ENCODE results near the gene TAS1R2. TPM values are rescaled to one million over a fixed set of nuclear protein-coding genes. Genes with fewer than 3 reads are reported as not detected.
A peak's percentile ranks its signal among the peaks of the same experiment; 100 is the strongest.

Gene TAS1R2
- total and polyA plus RNA-seq, 9 of the 15 experiments (the other 6 are each of a cell fraction or from before 2014, with no cell fraction given) = not detected

DNA sequence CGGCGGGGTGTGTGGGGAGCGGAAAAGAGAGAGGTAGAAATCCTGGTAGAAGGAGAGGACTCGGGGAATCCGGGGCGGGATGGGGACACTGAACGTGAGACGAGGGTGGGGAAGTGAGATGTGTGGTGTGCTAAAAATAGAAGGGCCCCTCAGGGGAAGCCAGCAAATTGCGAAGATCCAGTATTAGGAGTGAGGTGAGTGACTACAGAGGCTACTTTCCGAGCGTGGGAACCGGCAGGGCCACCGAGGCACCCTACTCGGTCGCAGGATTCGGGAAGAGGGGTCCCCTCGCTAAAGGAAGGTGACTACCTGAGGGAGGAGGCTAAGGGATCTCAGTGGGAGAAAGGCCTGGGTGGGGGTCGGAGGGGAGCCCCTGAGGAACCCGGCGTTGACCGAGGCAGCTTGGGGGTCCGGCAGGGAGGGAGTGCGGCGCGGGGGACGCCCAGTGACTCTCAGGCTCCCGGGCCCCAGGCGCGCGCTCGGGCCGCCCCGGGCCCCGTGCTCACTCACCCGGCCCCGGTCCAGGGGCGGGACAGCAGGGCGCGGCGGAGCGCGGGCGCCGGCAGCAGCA lies 42.6 kb upstream of the TAS1R2 start:
- intact Hi-C loops (cut with micrococcal nuclease) (loop anchor here (10.0 kb wide), 1 partner anchor 753 kb away; no protein-coding TSS in a partner anchor), in situ Hi-C loops (cut with MboI) (loop anchor here (10.0 kb wide), 1 partner anchor 323 kb away; no protein-coding TSS in a partner anchor)
- POLR2A ChIA-PET = interaction anchor here (0.5 to 1.9 kb wide), 9 partner anchors 8 to 759 kb away, joined by 3 to 13 read pairs (median 3); no protein-coding TSS in a partner anchor
- Histone ChIP-seq H3K4me2 (ENCODE audit: insufficient read depth, low read length) (peak overlapping the region; percentile 80), H3K9me1 (ENCODE audit: control insufficient read depth, insufficient read depth, low read length) (no peaks in the 10 kb centered on the region), H3K4me1 (replicated peaks in 1 of 2; ENCODE audit: control insufficient read depth in 2 of 2, insufficient read depth in 2 of 2, low read length in 2 of 2) (peaks cover 23 to 24% of the 10 kb centered on the region in 2 experiments), H3K9ac (ENCODE audit: insufficient read depth in 1 of 2, low read depth in 2 of 2, low read length in 2 of 2) (peak overlapping the region; percentile 89), H3K4me3 (peak overlapping the region; percentile 77), H4K20me1 (replicated peaks; ENCODE audit: control insufficient read depth, insufficient read depth, low read length) (0 out of 2 replicates have a peak, but pooled peaks cover 8% of the 10 kb centered on the region), H3K27ac (ENCODE audit: extremely low read depth, low read depth, low read length) (peak overlapping the region; percentile 92), H2AFZ (ENCODE audit: low read depth, low read length) (peak overlapping the region; percentile 99), H3K27me3 (ENCODE audit: control insufficient read depth in 2 of 2, insufficient read depth in 2 of 2, low read length in 2 of 2) (no peaks in the 10 kb centered on the region), H3K9me3 (replicated peaks; ENCODE audit: control insufficient read depth, insufficient read depth, low read depth, low read length) (no peaks in the 10 kb centered on the region), H3K79me2 (ENCODE audit: control insufficient read depth, insufficient read depth, low read length) (peaks cover 11% of the 10 kb centered on the region; the same call in 1 of the 3 replicates), H3K36me3 (ENCODE audit: control insufficient read depth, insufficient read depth, low read length) (0 out of 3 replicates have a peak, but pooled peaks cover 4% of the 10 kb centered on the region)
- DNase-seq (ENCODE audit: extremely low read depth in 1 of 4, low spot score in 3 of 4) = peak in 1 of 4 experiments; percentile 34
- CTCF ChIA-PET (ENCODE audit: low intra/inter-chr PET ratio) = interaction anchor here (0.7 to 1.9 kb wide), 2 partner anchors 11 to 17 kb away, joined by 3 to 7 read pairs; no protein-coding TSS in a partner anchor
- no peak; the same call in 2 of the 3 replicates for ATAC-seq
- no TSS peak for BruUV-seq (replicated peaks)
- under 1% methylated on average over 30 of the region's 44 CpGs for WGBS (ENCODE audit: insufficient coverage, low coverage, missing lambda C conversion rate)
- no peak for FAIRE-seq
- TF ChIP-seq NR2C2 (CRISPR knock-in tag; IDR thresholded peaks at IDR 0.05) (no peak), NR2C2 (tag; IDR thresholded peaks at IDR 0.05) (no peak), RCOR1 (IDR thresholded peaks at IDR 0.05; ENCODE audit: borderline replicate concordance in 1 of 2, low read depth in 2 of 2, low read length in 2 of 2) (0 out of 4 replicates have a peak, but pooled peaks of 1 of the 2 experiments have one; percentile 2), ZNF436 (CRISPR knock-in tag; IDR thresholded peaks at IDR 0.05) (no peak), ZNF175 (CRISPR knock-in tag; IDR thresholded peaks at IDR 0.05; ENCODE audit: low read depth) (0 out of 2 replicates have a peak, but pooled peaks have one; percentile 41), OTX1 (CRISPR knock-in tag; IDR thresholded peaks at IDR 0.05) (no peak), RBM39 (optimal IDR thresholded peaks at IDR 0.05; ENCODE audit: low read depth, low read length) (no peak), ZBTB1 (CRISPR knock-in tag; IDR thresholded peaks at IDR 0.05; ENCODE audit: borderline replicate concordance, low read depth) (peak; percentile 68; the same call in 1 of the 2 replicates), ZC3H11A (IDR thresholded peaks at IDR 0.05; ENCODE audit: low read depth, low read length) (no peak), HDAC2 (IDR thresholded peaks at IDR 0.05) (no peak), EHMT2 (IDR thresholded peaks at IDR 0.05) (no peak), TAF1 (IDR thresholded peaks at IDR 0.05; ENCODE audit: control insufficient read depth, extremely low read depth, insufficient read depth, low read length, severe bottlenecking) (peak; percentile 70), NR1H2 (CRISPR knock-in tag; IDR thresholded peaks at IDR 0.05) (0 out of 2 replicates have a peak, but pooled peaks have one; percentile 21)
- TF ChIP-seq, protein P1, sequence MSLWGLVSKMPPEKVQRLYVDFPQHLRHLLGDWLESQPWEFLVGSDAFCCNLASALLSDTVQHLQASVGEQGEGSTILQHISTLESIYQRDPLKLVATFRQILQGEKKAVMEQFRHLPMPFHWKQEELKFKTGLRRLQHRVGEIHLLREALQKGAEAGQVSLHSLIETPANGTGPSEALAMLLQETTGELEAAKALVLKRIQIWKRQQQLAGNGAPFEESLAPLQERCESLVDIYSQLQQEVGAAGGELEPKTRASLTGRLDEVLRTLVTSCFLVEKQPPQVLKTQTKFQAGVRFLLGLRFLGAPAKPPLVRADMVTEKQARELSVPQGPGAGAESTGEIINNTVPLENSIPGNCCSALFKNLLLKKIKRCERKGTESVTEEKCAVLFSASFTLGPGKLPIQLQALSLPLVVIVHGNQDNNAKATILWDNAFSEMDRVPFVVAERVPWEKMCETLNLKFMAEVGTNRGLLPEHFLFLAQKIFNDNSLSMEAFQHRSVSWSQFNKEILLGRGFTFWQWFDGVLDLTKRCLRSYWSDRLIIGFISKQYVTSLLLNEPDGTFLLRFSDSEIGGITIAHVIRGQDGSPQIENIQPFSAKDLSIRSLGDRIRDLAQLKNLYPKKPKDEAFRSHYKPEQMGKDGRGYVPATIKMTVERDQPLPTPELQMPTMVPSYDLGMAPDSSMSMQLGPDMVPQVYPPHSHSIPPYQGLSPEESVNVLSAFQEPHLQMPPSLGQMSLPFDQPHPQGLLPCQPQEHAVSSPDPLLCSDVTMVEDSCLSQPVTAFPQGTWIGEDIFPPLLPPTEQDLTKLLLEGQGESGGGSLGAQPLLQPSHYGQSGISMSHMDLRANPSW (CRISPR knock-in tag; IDR thresholded peaks at IDR 0.05) = no peak
- TF ChIP-seq, protein P2, sequence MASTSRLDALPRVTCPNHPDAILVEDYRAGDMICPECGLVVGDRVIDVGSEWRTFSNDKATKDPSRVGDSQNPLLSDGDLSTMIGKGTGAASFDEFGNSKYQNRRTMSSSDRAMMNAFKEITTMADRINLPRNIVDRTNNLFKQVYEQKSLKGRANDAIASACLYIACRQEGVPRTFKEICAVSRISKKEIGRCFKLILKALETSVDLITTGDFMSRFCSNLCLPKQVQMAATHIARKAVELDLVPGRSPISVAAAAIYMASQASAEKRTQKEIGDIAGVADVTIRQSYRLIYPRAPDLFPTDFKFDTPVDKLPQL (IDR thresholded peaks at IDR 0.05; ENCODE audit: extremely low read depth, insufficient read length) = no peak
- TF ChIP-seq, protein P3, sequence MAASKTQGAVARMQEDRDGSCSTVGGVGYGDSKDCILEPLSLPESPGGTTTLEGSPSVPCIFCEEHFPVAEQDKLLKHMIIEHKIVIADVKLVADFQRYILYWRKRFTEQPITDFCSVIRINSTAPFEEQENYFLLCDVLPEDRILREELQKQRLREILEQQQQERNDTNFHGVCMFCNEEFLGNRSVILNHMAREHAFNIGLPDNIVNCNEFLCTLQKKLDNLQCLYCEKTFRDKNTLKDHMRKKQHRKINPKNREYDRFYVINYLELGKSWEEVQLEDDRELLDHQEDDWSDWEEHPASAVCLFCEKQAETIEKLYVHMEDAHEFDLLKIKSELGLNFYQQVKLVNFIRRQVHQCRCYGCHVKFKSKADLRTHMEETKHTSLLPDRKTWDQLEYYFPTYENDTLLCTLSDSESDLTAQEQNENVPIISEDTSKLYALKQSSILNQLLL (CRISPR knock-in tag; IDR thresholded peaks at IDR 0.05; ENCODE audit: borderline replicate concordance) = no peak
- TF ChIP-seq, protein P4, sequence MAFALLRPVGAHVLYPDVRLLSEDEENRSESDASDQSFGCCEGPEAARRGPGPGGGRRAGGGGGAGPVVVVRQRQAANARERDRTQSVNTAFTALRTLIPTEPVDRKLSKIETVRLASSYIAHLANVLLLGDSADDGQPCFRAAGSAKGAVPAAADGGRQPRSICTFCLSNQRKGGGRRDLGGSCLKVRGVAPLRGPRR (CRISPR knock-in tag; IDR thresholded peaks at IDR 0.05) = no peak
